Uterus (tissue), 4 donors: ENCODE data around the gene LPO. TPM values are rescaled to one million over a fixed set of nuclear protein-coding genes. Genes with fewer than 3 reads are reported as not detected.

Source experiments
- DNase-seq, 2 donors: peaks; one replicate each; pipeline ENCODE4 v3.0.0-alpha.2; 2019 to 2020
- H3K27ac ChIP-seq, 2 donors: fragments of 200-600 bp; sonication (generic); 1 replicate in 1 of 2; 2 replicates in 1 of 2; pipeline ENCODE4 v1.5.1; 2016 to 2018
- H3K27me3 ChIP-seq, 2 donors: fragments of 200-600 bp; sonication (generic); one replicate each; pipeline ENCODE4 v1.5.1; 2018 to 2019; ENCODE audit warnings: control low read depth in 1 of 2
- H3K36me3 ChIP-seq, 2 donors: fragments of 200-600 bp; sonication (generic); one replicate each; pipeline ENCODE4 v1.5.1; 2019; ENCODE audit warnings: control low read depth in 1 of 2
- H3K4me1 ChIP-seq, 2 donors: fragments of 200-600 bp; sonication (generic); one replicate each; pipeline ENCODE4 v1.5.1; 2018 to 2019; ENCODE audit warnings: control low read depth in 1 of 2
- H3K4me3 ChIP-seq, 2 donors: fragments of 200-600 bp; sonication (generic); 1 replicate in 1 of 2; 2 replicates in 1 of 2; pipeline ENCODE4 v1.5.1; 2018 to 2019; ENCODE audit warnings: mild to moderate bottlenecking in 1 of 2
- H3K9me3 ChIP-seq, 2 donors: fragments of 200-600 bp; sonication (generic); one replicate each; pipeline ENCODE4 v1.5.1; 2019; ENCODE audit warnings: control low read depth in 1 of 2
- POLR2A ChIP-seq, 2 donors: fragments of 450-650 bp; IDR thresholded peaks; one replicate each; pipeline ENCODE4 v1.6.1; 2016; ENCODE audit warnings: antibody characterized with exemption in 2 of 2, mild to moderate bottlenecking in 1 of 2, moderate library complexity in 1 of 2
- intact Hi-C: fragments of 100-400 bp; cut with DNase I; formaldehyde crosslinking; loops from one replicate; pipeline ENCODE4 v1.15.1; 2023; ENCODE audit warnings: low total_unique reads
- total RNA-seq, 4 donors: library from RNA; depleted of rRNA in 3 of 4; stranded (reverse); fragments of >200 nt in 3 of 4; gene quantifications; one replicate each; pipeline versions ENCODE4 v1.1.0 to v1.2.4, GENCODE V29; 2014 to 2023
- TF ChIP-seq, protein P1 (sequence below), 4 experiments: fragments of 200-600 bp in 2 of 4; fragments of 450-650 bp in 2 of 4; sonication (generic) in 2 of 4; IDR thresholded peaks; one replicate each; pipeline ENCODE4 v1.5.1; 2016 to 2019; ENCODE audit warnings: antibody characterized with exemption in 4 of 4, mild to moderate bottlenecking in 2 of 4, moderate library complexity in 1 of 4
- donor health status: DM: yes; HTN: yes; CAD: no.

LPO gene
- total RNA-seq, 4 donors from 2014 or later = not detected

DNA sequence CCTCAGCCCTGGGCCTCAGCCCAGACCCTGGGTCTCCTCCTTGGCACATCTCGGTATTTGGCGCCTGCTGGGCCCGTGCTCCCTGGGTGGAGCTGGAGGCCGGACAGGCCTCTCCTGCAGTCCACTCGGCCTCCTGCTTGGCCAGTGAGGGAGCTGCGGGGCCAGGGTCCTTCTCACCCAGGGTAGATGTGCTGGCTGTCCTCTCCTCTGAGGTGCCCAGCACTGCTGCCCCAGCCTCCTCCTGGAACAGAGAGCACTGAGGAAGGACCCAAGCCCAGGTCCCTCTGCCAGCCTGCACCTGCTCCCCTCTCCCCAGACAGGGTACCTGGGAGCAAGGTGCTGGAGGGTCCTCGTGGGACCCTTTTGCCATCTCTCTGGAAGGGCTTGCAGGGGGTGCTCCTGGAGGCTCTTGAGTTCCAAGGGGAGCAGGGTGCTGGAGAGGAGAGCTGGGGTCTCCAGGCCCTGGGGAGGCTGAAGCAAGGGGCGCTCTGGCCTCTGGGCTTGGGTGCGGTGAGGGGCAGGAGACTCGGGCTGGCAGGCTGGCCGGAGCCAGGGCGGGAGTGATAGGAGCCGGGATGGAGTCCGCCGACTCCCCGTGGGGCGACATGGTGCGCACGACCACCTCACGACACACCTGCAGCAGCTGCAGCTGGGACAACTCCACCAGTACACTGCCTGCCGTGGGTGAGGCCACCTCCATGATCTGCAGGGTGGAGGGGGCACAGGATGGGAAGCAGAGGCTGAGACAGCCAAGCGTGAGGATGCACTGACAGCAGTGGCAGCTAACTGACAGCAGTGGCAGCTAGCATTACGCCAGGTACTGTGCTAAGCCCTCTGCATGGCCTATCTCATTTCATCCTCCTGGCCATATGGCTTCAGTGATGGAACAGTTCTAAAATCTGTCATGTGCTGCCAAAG, 72.4 kb downstream of the LPO start:
- Histone ChIP-seq H3K27me3 (no peaks in the 10 kb centered on the region), H3K9me3 (no peaks in the 10 kb centered on the region), H3K27ac (no peak overlapping the region), H3K4me1 (no peaks in the 10 kb centered on the region), H3K4me3 (no peak overlapping the region), H3K36me3 (no peaks in the 10 kb centered on the region)
- intact Hi-C loops = no loop called here
- no peak for DNase-seq
- no peak for TF ChIP-seq POLR2A (IDR thresholded peaks at IDR 0.05)
- TF ChIP-seq, protein P1, sequence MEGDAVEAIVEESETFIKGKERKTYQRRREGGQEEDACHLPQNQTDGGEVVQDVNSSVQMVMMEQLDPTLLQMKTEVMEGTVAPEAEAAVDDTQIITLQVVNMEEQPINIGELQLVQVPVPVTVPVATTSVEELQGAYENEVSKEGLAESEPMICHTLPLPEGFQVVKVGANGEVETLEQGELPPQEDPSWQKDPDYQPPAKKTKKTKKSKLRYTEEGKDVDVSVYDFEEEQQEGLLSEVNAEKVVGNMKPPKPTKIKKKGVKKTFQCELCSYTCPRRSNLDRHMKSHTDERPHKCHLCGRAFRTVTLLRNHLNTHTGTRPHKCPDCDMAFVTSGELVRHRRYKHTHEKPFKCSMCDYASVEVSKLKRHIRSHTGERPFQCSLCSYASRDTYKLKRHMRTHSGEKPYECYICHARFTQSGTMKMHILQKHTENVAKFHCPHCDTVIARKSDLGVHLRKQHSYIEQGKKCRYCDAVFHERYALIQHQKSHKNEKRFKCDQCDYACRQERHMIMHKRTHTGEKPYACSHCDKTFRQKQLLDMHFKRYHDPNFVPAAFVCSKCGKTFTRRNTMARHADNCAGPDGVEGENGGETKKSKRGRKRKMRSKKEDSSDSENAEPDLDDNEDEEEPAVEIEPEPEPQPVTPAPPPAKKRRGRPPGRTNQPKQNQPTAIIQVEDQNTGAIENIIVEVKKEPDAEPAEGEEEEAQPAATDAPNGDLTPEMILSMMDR (IDR thresholded peaks at IDR 0.05) = no peak

DNA sequence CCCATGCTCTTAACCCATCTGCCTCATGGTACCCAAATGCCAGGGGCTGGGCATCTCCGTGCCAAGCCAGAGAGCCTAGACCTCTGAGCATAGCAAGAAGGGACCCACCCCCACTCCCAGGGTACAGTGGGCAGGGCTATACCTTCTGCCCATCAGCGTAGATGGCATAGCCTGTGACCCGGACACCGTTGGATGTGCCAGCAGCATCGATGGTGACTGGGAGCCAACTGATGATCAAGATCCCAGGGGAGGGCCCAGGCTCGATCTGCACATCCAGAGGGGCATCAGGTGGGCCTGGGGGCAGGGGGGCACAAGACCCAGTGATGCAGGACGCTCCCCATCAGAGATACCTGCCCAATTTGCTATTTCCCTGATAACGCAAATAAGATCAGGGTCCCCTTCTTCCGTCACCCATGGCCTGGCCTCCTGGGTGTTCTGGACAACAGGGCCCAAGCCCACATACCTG, 73.1 kb downstream of the LPO start:
- TF ChIP-seq POLR2A (IDR thresholded peaks at IDR 0.05) = no peak
- TF ChIP-seq, protein P1 (IDR thresholded peaks at IDR 0.05) = no peak
- DNase-seq = peak in 1 of 2 donors; percentile 12
- Histone ChIP-seq H3K9me3 (no peaks in the 10 kb centered on the region), H3K4me3 (no peak overlapping the region), H3K4me1 (no peaks in the 10 kb centered on the region), H3K27me3 (no peaks in the 10 kb centered on the region), H3K36me3 (no peaks in the 10 kb centered on the region), H3K27ac (no peak overlapping the region)
- intact Hi-C loops = no loop called here

DNA sequence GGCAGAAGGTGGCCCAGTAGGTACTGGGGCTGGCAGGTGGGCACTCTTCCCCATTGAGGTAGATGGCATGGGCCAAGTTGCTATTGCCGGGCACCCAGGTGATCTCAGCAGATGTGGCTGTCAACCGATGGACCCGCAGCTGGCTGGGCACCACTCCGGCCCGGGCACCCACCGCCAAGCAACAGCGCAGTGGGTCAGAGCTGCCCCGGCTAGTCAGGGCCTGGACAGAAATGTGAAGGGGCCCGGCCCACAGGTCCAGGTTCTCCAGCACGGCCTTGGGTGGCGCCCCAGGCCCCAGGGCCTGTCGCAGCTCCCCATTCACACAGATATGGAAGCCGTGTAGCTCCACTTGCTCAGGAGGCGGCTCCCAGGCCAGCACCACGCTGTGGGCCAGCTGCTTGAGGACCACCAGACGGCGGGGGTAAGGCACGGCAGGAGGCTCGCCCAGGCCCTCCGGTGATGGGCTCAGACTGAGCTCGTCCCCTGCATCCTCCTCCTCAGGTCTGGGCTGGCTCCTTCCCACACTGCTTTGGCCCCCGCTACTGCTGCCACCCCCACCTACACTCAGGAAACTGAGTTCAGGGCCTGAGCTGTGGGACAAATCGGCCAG, 73.7 kb downstream of the LPO start:
- TF ChIP-seq POLR2A (IDR thresholded peaks at IDR 0.05) = no peak
- TF ChIP-seq, protein P1 (IDR thresholded peaks at IDR 0.05) = no peak
- Histone ChIP-seq H3K27ac (no peak overlapping the region), H3K4me1 (no peaks in the 10 kb centered on the region), H3K36me3 (no peaks in the 10 kb centered on the region), H3K27me3 (no peaks in the 10 kb centered on the region), H3K4me3 (no peak overlapping the region), H3K9me3 (no peaks in the 10 kb centered on the region)
- intact Hi-C loops = no loop called here
- peak in 1 of 2 donors; percentile 14 for DNase-seq

DNA sequence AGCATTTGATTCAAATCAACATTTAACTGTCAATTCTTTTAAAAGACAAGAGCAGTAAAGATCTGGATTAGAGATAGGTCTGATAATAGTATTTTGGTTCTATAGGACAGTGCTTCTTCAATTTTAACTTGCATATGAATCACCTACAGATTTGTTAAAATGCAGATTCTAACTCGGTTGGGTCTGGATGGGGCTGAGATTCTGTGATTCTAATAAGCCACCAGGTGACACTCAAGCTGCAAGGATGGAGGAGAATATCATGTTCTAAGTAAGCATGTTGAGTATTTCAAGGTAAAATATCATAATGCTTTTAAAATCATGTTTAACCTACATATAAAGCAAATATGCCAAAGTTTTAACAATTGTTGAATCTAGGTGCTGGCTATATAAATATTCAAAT, 74.4 kb downstream of the LPO start:
- Histone ChIP-seq H3K4me1 (no peaks in the 10 kb centered on the region), H3K27ac (no peak overlapping the region), H3K36me3 (no peaks in the 10 kb centered on the region), H3K27me3 (no peaks in the 10 kb centered on the region), H3K4me3 (no peak overlapping the region), H3K9me3 (no peaks in the 10 kb centered on the region)
- no peak for DNase-seq
- TF ChIP-seq, protein P1 (IDR thresholded peaks at IDR 0.05) = no peak
- no peak for TF ChIP-seq POLR2A (IDR thresholded peaks at IDR 0.05)
- intact Hi-C loops = no loop called here
